ENCODE data around the gene NAALADL2.

- TF ChIP-seq SMAD4 (CRISPR knock-in tag; conservative IDR thresholded peaks at IDR 0.05) (no peak), CTCF (IDR thresholded peaks at IDR 0.05 in 2 of 3, conservative IDR thresholded peaks at IDR 0.05 in 1 of 3; ENCODE audit: insufficient read depth in 2 of 3, low read depth in 1 of 3, low read length in 3 of 3) (no peak), ZBTB17 (CRISPR knock-in tag; IDR thresholded peaks at IDR 0.05) (no peak)
Observed at GRCh38 chr3:175818811-175819464, 959.8 kb downstream of the NAALADL2 start.
